Stimulated activated CD8-positive, alpha-beta memory T cell treated with anti-CD3 and anti-CD28 coated beads, Interleukin-15, amount 100 ng/mL, for 1 hour (primary cell): Measurements from ENCODE around the gene FCF1.
"Not testable (repeated sequence)": the region's sequence is repeated elsewhere in the genome, so short reads cannot be mapped to it uniquely, and the experiment has no call there.

Experiments
- DNase-seq: peaks from one replicate; pipeline ENCODE4 v3.0.0-alpha.2; 2020; ENCODE audit warnings: low read depth

The FCF1 gene

GRCh38 chr14:74698465-74698864 is 14.5 kb upstream of the FCF1 start:
- DNase-seq, result no peak

- no peak for DNase-seq
Observed at GRCh38 chr14:74702293-74702692, 10.7 kb upstream of the FCF1 start.

- DNase-seq, result no peak
Observed at GRCh38 chr14:74703043-74703442, 9.9 kb upstream of the FCF1 start.

GRCh38 chr14:74704656-74705055 is 8.3 kb upstream of the FCF1 start:
- DNase-seq, result no peak

- DNase-seq, result no peak
Observed at GRCh38 chr14:74705613-74706500, 7.1 kb upstream of the FCF1 start.

- DNase-seq, result no peak
Observed at GRCh38 chr14:74710480-74710879, 2.5 kb upstream of the FCF1 start.

- no peak for DNase-seq
Observed at GRCh38 chr14:74711651-74712050, 1.3 kb upstream of the FCF1 start.

- DNase-seq, result no peak
Observed at GRCh38 chr14:74713395-74713735, 421 bp downstream of the FCF1 start.

GRCh38 chr14:74720526-74720925 is 7.6 kb downstream of the FCF1 start:
- DNase-seq, result no peak

- DNase-seq, result no peak
Observed at GRCh38 chr14:74723134-74723533, 10.2 kb downstream of the FCF1 start.

GRCh38 chr14:74732387-74732786 is 19.4 kb downstream of the FCF1 start:
- no peak for DNase-seq

- no peak for DNase-seq
Observed at GRCh38 chr14:74733221-74733620, 20.3 kb downstream of the FCF1 start.

GRCh38 chr14:74735125-74735524 is 22.2 kb downstream of the FCF1 start:
- no peak for DNase-seq

- DNase-seq, result no peak
Observed at GRCh38 chr14:74737753-74738325, 24.9 kb downstream of the FCF1 start.

GRCh38 chr14:74739293-74740030 is 26.5 kb downstream of the FCF1 start:
- no peak for DNase-seq

- DNase-seq, result no peak
Observed at GRCh38 chr14:74747237-74747636, 34.3 kb downstream of the FCF1 start.

GRCh38 chr14:74754157-74754556 is 41.2 kb downstream of the FCF1 start:
- no peak for DNase-seq

GRCh38 chr14:74754899-74755298 is 42.0 kb downstream of the FCF1 start:
- no peak for DNase-seq

- DNase-seq, result no peak
Observed at GRCh38 chr14:74756326-74756725, 43.4 kb downstream of the FCF1 start.

GRCh38 chr14:74758505-74758904 is 45.6 kb downstream of the FCF1 start:
- DNase-seq, result not testable (repeated sequence)

- peak; percentile 79 for DNase-seq
Observed at GRCh38 chr14:74762917-74763802, 50.2 kb downstream of the FCF1 start, which contains the start of gene YLPM1. TSS of gene YLPM1 (plus strand) at chr14:74763316. CDS start at chr14:74763490, 174 bp downstream.
